Ammon's horn (tissue), 1 donor: ENCODE results near the gene TUSC2.
"Not testable (repeated sequence)": the region's sequence is repeated elsewhere in the genome, so short reads cannot be mapped to it uniquely, and the experiment has no call there.

Experiments used
- DNase-seq: peaks from one replicate; pipeline ENCODE4 v3.0.0-alpha.2; 2016; ENCODE audit warnings: low spot score

Gene TUSC2

GRCh38 chr3:50294089-50294488, 33.9 kb downstream of the TUSC2 start:
- DNase-seq: no peak

GRCh38 chr3:50293079-50293801, 34.8 kb downstream of the TUSC2 start:
- no peak for DNase-seq

- peak; percentile 99 for DNase-seq
Measured at GRCh38 chr3:50292159-50293078, 35.6 kb downstream of the TUSC2 start, which contains the start of gene IFRD2. Gene IFRD2 (minus strand): TSS chr3:50292429. CDS start chr3:50292274, 155 bp downstream.

GRCh38 chr3:50290161-50290641, 37.8 kb downstream of the TUSC2 start:
- no peak for DNase-seq

DNA sequence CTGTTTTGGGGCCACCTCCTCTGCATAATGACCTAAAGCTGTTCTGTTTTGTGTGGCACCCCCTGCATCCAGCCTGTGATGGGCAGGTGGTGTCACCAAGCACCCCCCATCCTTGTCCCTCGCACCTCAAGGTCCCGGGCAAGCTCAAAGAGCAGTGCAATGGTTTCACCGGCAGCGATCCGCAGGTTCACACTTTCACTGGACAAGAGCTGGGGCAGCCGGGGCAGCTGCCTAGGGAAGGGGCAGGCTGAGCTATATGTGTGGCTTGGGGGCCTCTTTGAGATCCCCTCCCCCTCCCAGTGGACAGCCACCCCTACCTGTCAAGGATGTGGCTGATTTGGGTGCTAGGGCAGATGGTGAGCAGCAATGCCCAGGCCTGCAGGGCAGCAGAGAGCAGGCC, 38.9 kb downstream of the TUSC2 start:
- no peak for DNase-seq

DNA sequence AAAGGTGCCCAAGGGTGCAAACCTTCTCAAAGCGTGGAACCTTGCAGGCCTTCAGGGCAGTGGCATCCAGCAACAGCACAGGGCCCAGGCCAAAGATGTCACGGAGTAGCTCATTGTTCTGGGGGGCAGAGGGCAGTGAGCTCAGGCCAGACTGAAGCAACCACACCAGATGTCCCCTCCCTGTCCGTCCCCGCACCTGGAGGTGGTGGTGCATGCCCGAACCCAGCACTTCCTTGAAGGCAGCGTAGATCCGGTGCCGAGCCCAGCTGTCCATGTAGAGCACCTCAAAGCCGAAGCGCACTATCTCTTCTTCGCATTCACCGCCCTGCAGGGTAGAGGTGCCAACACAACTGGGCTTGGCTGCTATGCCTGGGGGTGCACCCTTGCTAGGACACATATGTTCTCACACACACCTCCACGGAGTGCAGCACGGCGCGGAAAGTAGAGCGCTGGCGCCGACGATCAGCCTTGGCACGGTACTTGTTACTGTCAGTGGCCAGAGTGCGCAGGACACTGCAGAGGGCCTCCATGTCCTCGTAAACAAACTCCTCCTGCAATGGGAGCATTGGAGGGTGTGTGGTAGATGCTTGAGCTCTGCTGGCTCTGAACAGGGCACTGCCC, 39.5 kb downstream of the TUSC2 start:
- DNase-seq: no peak

GRCh38 chr3:50287262-50287661, 40.8 kb downstream of the TUSC2 start:
- DNase-seq: no peak

GRCh38 chr3:50286322-50287227, 41.4 kb downstream of the TUSC2 start:
- no peak for DNase-seq

DNA sequence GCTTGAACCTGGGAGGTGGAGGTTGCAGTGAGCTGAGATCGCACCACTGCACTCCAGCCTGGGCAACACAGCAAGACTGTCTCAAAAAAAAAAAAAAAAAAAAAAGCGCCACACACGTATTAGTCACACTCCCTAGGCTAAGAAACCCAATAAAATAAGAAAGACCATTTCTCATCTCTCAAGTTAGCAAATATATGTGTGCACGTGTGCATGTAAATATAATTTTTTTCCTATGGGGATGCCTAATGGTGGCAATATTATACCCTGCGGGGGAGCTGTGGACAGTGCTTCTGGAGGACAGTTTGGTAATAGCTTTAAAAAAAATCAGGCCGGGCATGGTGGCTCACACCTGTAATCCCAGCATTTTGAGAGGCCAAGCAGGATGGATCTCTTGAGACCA, 43.9 kb downstream of the TUSC2 start:
- not testable (repeated sequence) for DNase-seq

GRCh38 chr3:50279255-50280016, 48.6 kb downstream of the TUSC2 start:
- no peak for DNase-seq

DNA sequence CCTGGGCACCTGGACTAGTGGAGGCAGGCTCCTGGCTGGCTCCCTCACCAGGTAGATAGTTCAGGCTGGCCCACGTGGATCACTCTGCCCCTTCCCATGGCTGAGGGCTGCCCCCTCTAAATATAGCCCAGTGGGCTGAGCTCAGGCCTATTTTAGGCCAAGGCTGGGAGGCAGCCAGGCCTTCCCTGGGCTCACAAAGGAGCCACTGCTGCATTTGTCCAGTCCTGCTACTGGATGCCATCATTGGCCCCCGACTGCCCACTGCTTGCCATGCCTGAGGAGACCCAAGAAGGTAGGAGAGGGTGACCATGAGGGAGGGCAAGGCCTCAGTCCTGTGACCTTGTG, 49.2 kb downstream of the TUSC2 start, which contains the start of gene LSMEM2:
LSMEM2 (plus strand) TSS at position 208 of the 345 bp plus-strand sequence; CDS start at position 235, 27 bp downstream.
- DNase-seq: no peak

DNA sequence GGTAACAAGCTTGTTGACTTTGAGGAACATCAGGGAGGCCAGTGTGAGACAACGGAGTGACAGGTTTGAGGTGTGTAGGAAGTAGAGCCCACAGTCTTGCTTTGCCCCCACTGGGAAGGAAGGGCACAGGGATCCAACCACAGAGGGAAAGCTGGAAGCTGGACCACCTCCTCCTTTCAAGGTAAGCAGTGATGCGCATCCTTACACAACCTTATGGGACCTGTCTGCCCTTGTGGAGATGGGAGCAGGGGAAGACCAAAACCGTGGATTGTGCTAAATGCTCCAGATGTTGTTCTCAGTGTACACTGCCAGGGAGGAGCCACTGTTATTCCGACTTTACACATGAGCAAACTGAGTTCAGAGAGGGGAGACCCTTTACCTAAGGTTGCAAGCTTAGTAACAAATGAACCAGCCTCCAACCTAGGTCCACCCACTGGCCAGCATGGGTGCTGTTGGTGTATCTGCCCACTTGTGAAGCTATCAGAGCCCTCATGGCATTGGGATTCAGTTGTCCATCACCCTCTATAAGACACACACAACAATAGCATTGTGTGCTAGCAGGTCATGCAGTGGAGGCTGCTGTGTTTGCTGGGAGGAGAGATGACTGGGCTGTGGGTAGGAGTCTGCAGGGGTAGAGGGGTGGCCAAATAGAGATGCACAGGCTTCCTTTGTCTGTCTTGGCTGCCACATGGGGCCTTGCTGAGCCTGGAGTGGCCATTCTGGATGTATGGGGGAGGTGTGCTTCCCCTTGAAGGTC, 49.7 kb downstream of the TUSC2 start:
- peak; percentile 70 for DNase-seq

GRCh38 chr3:50276762-50277101, 51.3 kb downstream of the TUSC2 start:
- DNase-seq: no peak

GRCh38 chr3:50275996-50276761, 51.8 kb downstream of the TUSC2 start:
- no peak for DNase-seq

- no peak for DNase-seq
Measured at GRCh38 chr3:50275141-50275995, 52.7 kb downstream of the TUSC2 start.
